HepG2 (cell line): Measurements from ENCODE around the gene EPB41L2. TPM values are rescaled to one million over a fixed set of nuclear protein-coding genes. Genes with fewer than 3 reads are reported as not detected.
A peak's percentile ranks its signal among the peaks of the same experiment; 100 is the strongest.

Experiments used
- ATAC-seq: fragments of 200-7000 bp; cut with Tn5 transposase; 3 replicates; pipeline ENCODE4 v1.9.1; 2020; ENCODE audit warnings: mild to moderate bottlenecking, moderate library complexity
- BruUV-seq: library from RNA; stranded (reverse); fragments of 400-500 nt; replicated peaks from 2 replicates; lab custom pipeline; 2021; lab: Mats Ljungman, UMichigan
- CTCF ChIA-PET: fragments of 300-600 bp; formaldehyde crosslinking; extraction: SDS; loops from one replicate; lab custom pipeline; 2021; ENCODE audit warnings: low total read pairs, inconsistent platforms, low intra/inter-chr PET ratio; lab: Yijun Ruan, JAX
- POLR2A ChIA-PET: fragments of 350-600 bp; sonication (Branson Sonifier 250); formaldehyde crosslinking; loops from one replicate; lab custom pipeline; 2020; ENCODE audit warnings: antibody characterized with exemption, inconsistent platforms; lab: Yijun Ruan, JAX
- DNase-seq: peaks from one replicate; pipeline ENCODE4 v3.0.0-alpha.2; 2015; ENCODE audit warnings: low spot score
- FAIRE-seq: peaks from 3 replicates; lab custom pipeline; 2011; peaks lifted over from hg19 to GRCh38; lab: Jason Lieb, UNC
- H2AFZ ChIP-seq: one replicate; pipeline ENCODE4 v1.6.1; 2011; ENCODE audit warnings: low read length, inconsistent platforms
- H3K27ac ChIP-seq: fragments of 300-600 bp; 3 replicates; pipeline ENCODE4 v1.8.0; 2011; ENCODE audit warnings: mixed run types, mild to moderate bottlenecking, mixed read lengths, low read length, inconsistent platforms; ENCODE audit not compliant: insufficient read depth; ENCODE audit errors: extremely low read length
- H3K27me3 ChIP-seq, 2 experiments: fragments of 200-600 bp in 1 of 2; 2 replicates in 1 of 2; 3 replicates in 1 of 2; pipeline versions ENCODE4 v1.6.0 to v1.8.0; 2011; ENCODE audit warnings: low read length in 2 of 2, mild to moderate bottlenecking in 2 of 2, moderate library complexity in 2 of 2, inconsistent platforms in 1 of 2; ENCODE audit not compliant: insufficient read depth in 2 of 2, control insufficient read depth in 1 of 2
- H3K36me3 ChIP-seq, 2 experiments: fragments of 200-600 bp in 1 of 2; replicated peaks in 1 of 2; 2 replicates in 1 of 2; 3 replicates in 1 of 2; pipeline versions ENCODE4 v1.5.1 to v1.8.0; 2011; ENCODE audit warnings: low read length in 2 of 2, inconsistent platforms in 1 of 2; ENCODE audit not compliant: insufficient read depth in 2 of 2, control insufficient read depth in 1 of 2
- H3K4me1 ChIP-seq: 2 replicates; pipeline ENCODE4 v1.5.1; 2012; ENCODE audit warnings: low read length, inconsistent platforms; ENCODE audit not compliant: insufficient read depth
- H3K4me2 ChIP-seq: 2 replicates; pipeline ENCODE4 v1.6.0; 2011; ENCODE audit warnings: low read depth, low read length, inconsistent platforms
- H3K4me3 ChIP-seq, 3 experiments: fragments of 200-600 bp in 1 of 3; sonication (generic), shearing (Covaris generic) in 1 of 3; replicated peaks in 1 of 3; 2 replicates each; pipeline ENCODE4 v1.5.1; 2011 to 2016; ENCODE audit warnings: low read length in 3 of 3, inconsistent platforms in 2 of 3, low read depth in 2 of 3, mild to moderate bottlenecking in 2 of 3, control low read depth in 1 of 3, mixed read lengths in 1 of 3; ENCODE audit not compliant: insufficient read depth in 1 of 3
- H3K79me2 ChIP-seq: one replicate; pipeline ENCODE4 v1.6.1; 2011; ENCODE audit warnings: low read length, inconsistent platforms; ENCODE audit not compliant: insufficient read depth
- H3K9ac ChIP-seq: 2 replicates; pipeline ENCODE4 v1.6.0; 2011; ENCODE audit warnings: mild to moderate bottlenecking, low read depth, low read length, inconsistent platforms; ENCODE audit not compliant: insufficient read depth
- H3K9me3 ChIP-seq: 2 replicates; pipeline ENCODE4 v1.5.1; 2012; ENCODE audit warnings: mild to moderate bottlenecking, low read length
- H4K20me1 ChIP-seq: 2 replicates; pipeline ENCODE4 v1.6.0; 2011; ENCODE audit warnings: inconsistent platforms, mild to moderate bottlenecking, low read length, moderate library complexity; ENCODE audit not compliant: insufficient read depth
- AGO2 ChIP-seq: fragments of 200-400 bp; formaldehyde crosslinking; optimal IDR thresholded peaks from 2 replicates; pipeline ENCODE3; 2017; ENCODE audit warnings: mild to moderate bottlenecking, low read depth, low read length, moderate library complexity
- GPBP1L1 ChIP-seq: sonication (generic); formaldehyde crosslinking; IDR thresholded peaks from 2 replicates; pipeline ENCODE4 v1.5.0; 2020; ENCODE audit warnings: mild to moderate bottlenecking, missing genetic modification reagents
- JARID2 ChIP-seq: sonication (generic); formaldehyde crosslinking; IDR thresholded peaks from 2 replicates; pipeline ENCODE4 v1.8.1; 2023; ENCODE audit warnings: missing genetic modification reagents, inconsistent platforms; ENCODE audit not compliant: insufficient replicate concordance
- KLF16 ChIP-seq, 2 experiments: sonication (generic) in 1 of 2; formaldehyde crosslinking in 1 of 2; IDR thresholded peaks; 2 replicates each; pipeline versions ENCODE4 v1.6.1 to v1.8.0; 2016 to 2023; ENCODE audit warnings: missing genetic modification reagents in 2 of 2, missing compliant biosample characterization in 1 of 2
- LCORL ChIP-seq, 2 experiments: fragments of 450-650 bp in 1 of 2; sonication (generic) in 1 of 2; formaldehyde crosslinking in 1 of 2; IDR thresholded peaks; 2 replicates each; pipeline versions ENCODE4 v1.5.0 to v1.6.1; 2017 to 2020; ENCODE audit warnings: antibody characterized with exemption in 1 of 2, missing genetic modification reagents in 1 of 2
- NCOA1 ChIP-seq: sonication (generic); formaldehyde crosslinking; IDR thresholded peaks from 2 replicates; pipeline ENCODE4 v1.9.0; 2021; ENCODE audit warnings: missing genetic modification reagents
- NR2F2 ChIP-seq: IDR thresholded peaks from 2 replicates; pipeline ENCODE4 v1.6.1; 2012; ENCODE audit warnings: low read depth, inconsistent platforms, borderline replicate concordance
- POLR2A ChIP-seq, 2 experiments: IDR thresholded peaks; 2 replicates each; pipeline ENCODE4 v1.6.1; 2011; ENCODE audit warnings: low read depth in 2 of 2, low read length in 2 of 2, mild to moderate bottlenecking in 1 of 2, moderate library complexity in 1 of 2; ENCODE audit not compliant: insufficient read depth in 1 of 2
- POLR2AphosphoS2 ChIP-seq: IDR thresholded peaks from 2 replicates; pipeline ENCODE4 v1.6.1; 2011; ENCODE audit warnings: low read depth, low read length, improper control_type of control experiment
- REL ChIP-seq: sonication (generic); formaldehyde crosslinking; conservative IDR thresholded peaks from 2 replicates; pipeline ENCODE4 v1.8.0; 2022; ENCODE audit warnings: mild to moderate bottlenecking, missing genetic modification reagents, moderate library complexity
- RFX5 ChIP-seq: IDR thresholded peaks from 2 replicates; pipeline ENCODE4 v1.6.1; 2011; ENCODE audit warnings: low read depth, low read length, improper control_type of control experiment
- TSC22D2 ChIP-seq: sonication (generic); formaldehyde crosslinking; IDR thresholded peaks from 2 replicates; pipeline ENCODE4 v1.5.1; 2020; ENCODE audit warnings: missing genetic modification reagents, mild to moderate bottlenecking, borderline replicate concordance
- ZBTB14 ChIP-seq: sonication (generic); formaldehyde crosslinking; IDR thresholded peaks from 2 replicates; pipeline ENCODE4 v1.4.0; 2020; ENCODE audit warnings: missing genetic modification reagents
- WGBS: methylation state at CpG from one replicate; pipeline ENCODE4 v1.1.6; 2017; ENCODE audit warnings: low lambda C conversion rate; 5-methylcytosine and 5-hydroxymethylcytosine counted together
- in situ Hi-C: cut with HindIII; loops from 2 replicates; pipeline ENCODE4 v1.10.0; 2017; ENCODE audit warnings: low pct_unique_long_range_greater_than_20kb; ENCODE audit not compliant: extremely low pct_ligation_motif_present
- intact Hi-C: fragments of 100-400 bp; cut with micrococcal nuclease; formaldehyde crosslinking; loops from one replicate; pipeline ENCODE4 v1.10.0; 2022; ENCODE audit not compliant: unreplicated experiment
- polyA plus RNA-seq, 8 experiments: library from polyadenylated mRNA; depleted of rRNA in 3 of 8; stranded (reverse) in 7 of 8; unstranded in 1 of 8; fragments of >200 nt; fragmentation: Illumina TruSeq in 4 of 8; extraction: Trizol in 4 of 8; gene quantifications; 2 replicates each; pipeline versions ENCODE4 v1.2.1 to v1.2.3, GENCODE V29; 2011 to 2016; ENCODE audit warnings: low read depth in 4 of 8, missing spikeins in 1 of 8, mixed read lengths in 1 of 8; ENCODE audit not compliant: insufficient read depth in 1 of 8
- total RNA-seq, 5 experiments: library from RNA; depleted of rRNA; stranded (reverse); fragments of >200 nt; fragmentation: Illumina TruSeq; extraction: Trizol; gene quantifications; 2 replicates each; pipeline ENCODE4 v1.2.3, GENCODE V29; 2016; ENCODE audit warnings: low read depth in 1 of 5

Gene EPB41L2
- total and polyA plus RNA-seq, 2 of the 13 experiments (the other 11 are each of a cell fraction or from before 2014, with no cell fraction given) = 41.7 to 56.4 TPM

GRCh38 chr6:131062241-131063027, 611 bp downstream of the EPB41L2 start (continued):
- no peak for TF ChIP-seq NR2F2
- TF ChIP-seq TSC22D2 (CRISPR knock-in tag) = no peak
- TF ChIP-seq POLR2AphosphoS2 = no peak
- TF ChIP-seq ZBTB14 (CRISPR knock-in tag) = 0 out of 2 replicates have a peak, but pooled peaks have one; percentile 34
- TF ChIP-seq AGO2 = peak; percentile 79
- no peak for TF ChIP-seq RFX5

- CTCF ChIA-PET = no interaction called here
- 3% methylated on average over 10 of the region's 10 CpGs for WGBS
These were observed 1.3 kb downstream of the EPB41L2 start for GRCh38 chr6:131061751-131062119.

More at GRCh38 chr6:131061751-131062119, 1.3 kb downstream of the EPB41L2 start:
- ATAC-seq (no peak), DNase-seq (no peak), FAIRE-seq (no peak)
- Histone ChIP-seq H3K4me1 (peaks cover 71% of the 10 kb centered on the region), H3K27ac (peak overlapping the region; percentile 69), H3K9ac (peak overlapping the region; percentile 82), H3K36me3 (no peaks in the 10 kb centered on the region), H4K20me1 (no peaks in the 10 kb centered on the region), H3K4me3 (peak overlapping the region; percentile 70 to 92 (median 86)), H3K27me3 (no peaks in the 10 kb centered on the region; a peak in 1 of 5 replicates), H3K4me2 (peak overlapping the region; percentile 93), H2AFZ (no peak overlapping the region), H3K9me3 (peaks cover under 1% of the 10 kb centered on the region; the same call in 1 of the 2 replicates), H3K79me2 (peaks cover 59% of the 10 kb centered on the region)
- BruUV-seq = no TSS peak
- intact Hi-C loops = loop anchor here (1.0 to 2.0 kb wide), 3 partner anchors 22 to 123 kb away; no protein-coding TSS in a partner anchor
- in situ Hi-C loops = no loop called here
- TF ChIP-seq REL (CRISPR knock-in tag) = no peak
- TF ChIP-seq GPBP1L1 = no peak
- TF ChIP-seq POLR2A (IDR thresholded peaks at IDR 0.05; ENCODE audit: insufficient read depth in 1 of 2, low read depth in 2 of 2, low read length in 2 of 2) = 0 out of 4 replicates have a peak, but pooled peaks of 1 of the 2 experiments have one; percentile 20
- TF ChIP-seq JARID2 (CRISPR knock-in tag) = no peak
- peak in 1 of 2 experiments; percentile 10; a peak in 1 of 4 replicates for TF ChIP-seq KLF16 (CRISPR knock-in tag; IDR thresholded peaks at IDR 0.05)
- 0 out of 2 replicates have a peak, but pooled peaks have one; percentile 51 for TF ChIP-seq NCOA1 (CRISPR knock-in tag)
- TF ChIP-seq LCORL (IDR thresholded peaks at IDR 0.05) = no peak
- 0 out of 2 replicates have a peak, but pooled peaks have one; percentile 27 for TF ChIP-seq LCORL (CRISPR knock-in tag; IDR thresholded peaks at IDR 0.05)
- TF ChIP-seq, all 625 proteins: peak for 4
- POLR2A ChIA-PET = interaction anchor here (1.4 kb wide), 1 partner anchor 128 kb away, joined by 4 read pairs; no protein-coding TSS in a partner anchor
